GM18907 (cell line): ENCODE results near the gene TRIM61.
A peak's percentile ranks its signal among the peaks of the same experiment; 100 is the strongest.
"Not testable (repeated sequence)": the region's sequence is repeated elsewhere in the genome, so short reads cannot be mapped to it uniquely, and the experiment has no call there.

Experiments used
- ATAC-seq: cut with Tn5 transposase; IDR thresholded peaks from one replicate; pipeline ENCODE4 v1.9.1; 2021; ENCODE audit warnings: mild to moderate bottlenecking, moderate library complexity; ENCODE audit not compliant: unreplicated experiment

Gene TRIM61

DNA sequence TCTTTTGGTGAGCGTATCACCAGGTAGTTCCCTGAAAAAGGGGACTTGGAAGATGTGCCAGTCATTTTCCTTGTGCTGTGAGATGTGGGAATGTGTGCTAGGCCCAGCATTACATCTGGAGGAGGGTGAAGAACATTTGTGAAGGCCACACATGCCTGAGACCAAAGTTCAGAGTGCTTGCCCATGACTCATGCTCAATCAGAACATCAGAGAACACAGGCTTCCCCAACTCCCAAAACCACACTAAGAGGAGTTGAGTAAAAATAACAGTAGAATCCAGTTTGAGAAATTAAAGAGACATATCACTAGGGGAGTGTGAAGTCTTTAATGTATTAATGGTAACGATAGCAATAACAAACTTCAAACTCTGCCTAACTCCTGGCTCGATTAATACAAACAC is 18.0 kb downstream of the TRIM61 start:
- not testable (repeated sequence) for ATAC-seq

- peak; percentile 100 for ATAC-seq
Measured at GRCh38 chr4:164956766-164957643, 20.5 kb downstream of the TRIM61 start.

DNA sequence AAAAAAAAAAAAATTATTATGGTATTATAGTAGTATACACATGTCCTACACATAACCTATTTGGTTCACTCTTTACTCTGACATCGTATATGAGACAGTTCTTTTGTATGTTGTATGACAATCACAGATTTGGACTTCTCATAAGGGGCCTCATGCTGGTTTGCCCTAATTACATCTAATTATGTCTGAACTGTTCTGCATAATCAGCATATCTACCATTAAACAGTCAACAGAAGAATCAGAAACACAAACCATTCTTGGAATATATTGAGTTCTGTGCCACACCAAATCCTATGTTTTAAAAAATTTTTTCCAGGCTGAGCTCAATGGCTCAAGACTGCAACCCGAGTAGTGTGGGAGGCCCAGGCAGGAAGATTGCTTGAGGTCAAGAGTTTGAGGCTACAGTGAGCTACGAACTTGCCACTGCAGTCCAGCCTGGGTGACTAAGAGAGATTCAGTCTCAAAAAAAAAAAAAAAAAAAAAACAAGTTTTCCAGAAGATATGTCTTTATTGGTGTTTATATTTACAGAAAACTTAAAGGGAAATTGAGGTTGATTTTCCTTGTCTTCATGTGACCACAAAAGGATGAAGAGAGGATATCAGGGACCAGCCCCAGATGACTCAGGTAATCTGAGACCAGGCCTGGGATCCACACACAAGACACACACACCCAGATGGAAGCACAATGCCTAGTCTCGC is 22.2 kb downstream of the TRIM61 start:
- ATAC-seq, result no peak

- no peak for ATAC-seq
Measured at GRCh38 chr4:164952551-164952950, 24.9 kb downstream of the TRIM61 start.

- ATAC-seq, result peak; percentile 44
Measured at GRCh38 chr4:164949448-164950143, 27.9 kb downstream of the TRIM61 start.

DNA sequence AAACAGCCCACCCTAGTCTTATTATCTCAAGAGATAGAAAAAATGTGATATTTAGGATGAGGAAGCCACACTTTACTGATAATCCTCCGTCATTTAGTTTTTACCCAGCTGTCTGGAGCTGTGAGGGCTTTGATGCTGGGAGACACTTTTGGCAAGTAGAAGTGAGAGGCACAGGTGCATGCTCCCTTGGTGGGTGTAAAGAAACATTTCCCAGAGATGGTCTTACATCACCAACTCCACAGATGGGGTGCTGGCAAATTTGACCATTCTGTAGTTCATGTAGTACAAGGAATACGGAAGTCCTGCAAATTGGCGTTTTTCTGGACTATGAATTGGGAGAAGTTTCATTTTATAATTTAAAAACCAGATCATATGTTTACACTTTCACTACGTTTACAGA is 28.5 kb downstream of the TRIM61 start:
- no peak for ATAC-seq

- ATAC-seq, result not testable (repeated sequence)
Measured at GRCh38 chr4:164948006-164948405, 29.5 kb downstream of the TRIM61 start.

GRCh38 chr4:164946810-164947209 is 30.6 kb downstream of the TRIM61 start:
- ATAC-seq, result no peak

DNA sequence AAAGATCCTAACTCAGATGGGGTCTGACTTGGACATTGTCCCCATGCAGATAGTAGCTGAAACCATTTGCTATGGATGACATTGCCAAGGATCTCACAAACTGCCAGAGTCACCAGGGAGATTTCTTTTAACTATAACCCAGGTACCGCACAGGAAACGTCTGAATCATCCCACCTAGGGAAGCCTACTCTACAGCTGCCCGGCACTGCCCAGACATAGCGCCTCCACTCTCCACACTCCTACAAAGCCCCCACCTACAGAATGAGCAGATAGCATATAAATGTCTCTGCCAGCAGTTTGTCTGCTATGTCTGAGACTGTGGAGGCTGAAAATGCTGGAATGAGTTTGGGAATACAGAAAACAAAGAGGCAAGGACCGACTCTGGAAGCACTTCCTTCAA is 32.3 kb downstream of the TRIM61 start:
- no peak for ATAC-seq

GRCh38 chr4:164943192-164943591 is 34.3 kb downstream of the TRIM61 start:
- ATAC-seq, result no peak

GRCh38 chr4:164937576-164938270 is 39.7 kb downstream of the TRIM61 start:
- ATAC-seq, result peak; percentile 55

- peak; percentile 69 for ATAC-seq
Measured at GRCh38 chr4:164935865-164936606, 41.4 kb downstream of the TRIM61 start.

DNA sequence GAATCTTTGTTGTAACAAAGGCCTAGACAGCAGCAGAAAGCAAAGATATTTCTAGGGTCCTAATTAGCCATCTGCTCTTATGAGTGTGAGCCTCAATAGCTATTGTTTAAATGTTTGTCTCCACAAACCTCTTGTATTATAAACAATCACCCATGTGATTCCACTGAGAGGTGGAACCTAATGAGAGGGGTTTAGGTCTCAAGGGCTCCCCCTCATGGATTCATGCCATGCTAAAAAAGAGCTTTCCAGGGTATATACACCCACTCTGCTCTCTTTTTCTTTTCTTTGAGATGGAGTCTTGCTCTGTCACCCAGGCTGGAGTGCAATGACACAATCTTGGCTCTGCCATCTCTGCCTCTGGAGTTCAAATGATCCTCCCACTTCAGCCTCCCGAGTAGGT is 42.1 kb downstream of the TRIM61 start:
- peak; percentile 74 for ATAC-seq

GRCh38 chr4:164933244-164933643 is 44.2 kb downstream of the TRIM61 start:
- ATAC-seq, result no peak

DNA sequence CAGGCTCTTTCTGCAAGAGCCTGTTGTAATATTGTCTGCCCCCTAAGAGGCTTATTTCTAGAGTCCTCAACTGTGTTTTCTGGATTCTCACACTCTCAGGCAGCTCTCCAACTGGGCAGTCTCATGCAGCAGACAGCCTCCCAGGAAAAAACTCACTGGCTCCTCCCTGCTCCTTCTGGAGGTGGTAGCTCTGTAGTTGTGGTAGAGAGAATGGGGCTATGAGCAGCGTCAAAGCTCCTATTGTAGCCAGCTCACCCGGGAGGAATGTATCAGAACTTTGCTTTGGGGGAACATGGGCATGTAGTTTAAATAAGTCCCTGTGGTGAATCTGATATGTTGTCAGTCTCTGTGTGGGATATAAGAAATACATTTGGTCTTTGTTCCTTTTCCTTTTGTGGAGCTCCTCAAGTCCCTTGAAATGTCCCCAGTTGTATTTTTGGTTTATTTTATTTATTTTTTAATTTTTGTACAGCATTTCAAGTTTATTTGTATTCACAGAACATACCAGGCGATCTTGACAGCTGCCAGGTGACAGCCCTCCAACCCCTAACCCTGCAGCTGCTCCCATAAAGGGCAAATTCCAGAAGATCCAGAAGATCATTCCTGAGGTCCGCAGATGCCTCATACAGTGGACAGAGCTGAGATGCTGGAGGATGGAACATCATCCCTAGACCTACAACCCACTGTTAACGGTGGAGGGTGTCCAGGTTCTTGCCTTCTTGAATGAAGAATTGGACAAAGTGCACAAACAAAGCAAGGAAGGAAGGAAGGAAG is 45.7 kb downstream of the TRIM61 start:
- ATAC-seq, result no peak

DNA sequence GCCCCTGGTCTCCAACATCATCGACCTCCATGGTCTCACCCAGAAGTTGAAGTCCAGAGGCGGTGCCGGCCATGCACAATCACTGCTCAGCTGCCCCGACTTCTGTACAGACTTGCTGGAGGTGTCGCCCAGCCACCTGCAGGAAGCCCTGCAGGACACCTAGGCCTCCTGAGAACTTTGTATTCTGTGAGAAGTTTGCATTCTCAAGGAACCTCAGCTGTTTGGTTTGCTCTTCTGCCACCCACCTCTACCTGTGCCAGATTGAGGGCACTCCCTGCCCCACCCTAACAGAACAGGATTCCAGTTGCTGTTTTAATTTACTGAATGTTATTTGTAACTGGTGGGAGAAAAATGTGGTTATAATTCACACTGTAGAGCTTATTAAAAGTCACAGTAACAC is 46.8 kb downstream of the TRIM61 start:
- ATAC-seq, result no peak

- not testable (repeated sequence) for ATAC-seq
Measured at GRCh38 chr4:164927101-164927500, 50.4 kb downstream of the TRIM61 start.

GRCh38 chr4:164926301-164926700 is 51.2 kb downstream of the TRIM61 start:
- no peak for ATAC-seq

GRCh38 chr4:164924670-164925238 is 52.7 kb downstream of the TRIM61 start:
- peak; percentile 76 for ATAC-seq
